HK-2 (cell line): ENCODE measurements around the gene SLC9B2.

Experiments used
- DNase-seq: peaks from one replicate; pipeline ENCODE4 v3.0.0-alpha.2; 2018; ENCODE audit not compliant: unreplicated experiment

The SLC9B2 gene, protein sequence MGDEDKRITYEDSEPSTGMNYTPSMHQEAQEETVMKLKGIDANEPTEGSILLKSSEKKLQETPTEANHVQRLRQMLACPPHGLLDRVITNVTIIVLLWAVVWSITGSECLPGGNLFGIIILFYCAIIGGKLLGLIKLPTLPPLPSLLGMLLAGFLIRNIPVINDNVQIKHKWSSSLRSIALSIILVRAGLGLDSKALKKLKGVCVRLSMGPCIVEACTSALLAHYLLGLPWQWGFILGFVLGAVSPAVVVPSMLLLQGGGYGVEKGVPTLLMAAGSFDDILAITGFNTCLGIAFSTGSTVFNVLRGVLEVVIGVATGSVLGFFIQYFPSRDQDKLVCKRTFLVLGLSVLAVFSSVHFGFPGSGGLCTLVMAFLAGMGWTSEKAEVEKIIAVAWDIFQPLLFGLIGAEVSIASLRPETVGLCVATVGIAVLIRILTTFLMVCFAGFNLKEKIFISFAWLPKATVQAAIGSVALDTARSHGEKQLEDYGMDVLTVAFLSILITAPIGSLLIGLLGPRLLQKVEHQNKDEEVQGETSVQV

DNA sequence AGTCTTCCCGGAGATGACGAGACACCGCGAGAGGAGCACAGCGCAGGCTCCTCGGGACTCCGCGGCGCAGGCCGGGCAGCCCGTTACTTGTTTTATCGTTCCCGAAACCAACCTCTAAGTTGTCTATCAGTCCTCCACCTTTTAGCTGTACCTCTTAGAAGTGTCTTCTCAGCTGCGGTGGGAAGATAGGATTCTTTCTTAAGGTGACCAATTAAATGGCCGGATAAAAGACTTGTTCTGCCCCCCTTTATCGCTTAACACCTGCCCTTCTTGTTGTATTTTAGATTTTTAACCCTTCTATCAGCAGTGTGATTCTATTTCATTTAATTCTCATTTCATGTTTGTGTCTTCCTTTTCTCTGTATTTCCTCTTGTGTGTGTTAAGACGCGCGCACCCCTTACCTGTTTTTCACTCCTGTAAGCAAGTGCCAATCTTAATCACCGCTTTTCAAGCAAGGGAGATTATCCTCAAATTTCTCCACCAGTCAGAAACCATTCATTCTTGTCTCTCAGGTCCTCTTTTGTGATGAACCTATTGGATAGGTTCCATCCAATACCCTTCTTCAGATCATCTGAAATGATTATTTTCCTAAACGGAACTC lies at the start of gene SLC9B2:
Gene SLC9B2 (minus strand): TSS at position 15 of the 601 bp plus-strand sequence. CDS start 9,211 bp downstream, outside the sequence.
- DNase-seq = no peak

DNA sequence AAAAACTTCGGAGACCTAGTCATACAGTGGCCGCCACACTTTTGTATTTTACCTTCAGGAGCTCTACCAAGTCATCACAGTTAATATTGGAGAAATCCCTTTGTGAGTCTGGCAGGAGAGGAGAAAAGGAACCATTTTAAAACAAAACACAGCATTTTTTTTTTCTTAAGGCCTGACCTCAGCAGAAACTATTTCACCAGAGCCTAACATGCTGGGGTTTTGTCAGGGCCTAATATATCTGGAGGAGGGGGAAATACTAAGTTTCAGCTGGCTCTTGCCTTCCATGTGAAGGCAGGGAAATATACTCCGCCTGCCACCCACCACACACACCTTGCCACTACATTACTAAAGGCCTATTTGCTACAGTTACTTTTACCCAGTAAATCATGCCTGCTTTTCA lies 49.6 kb upstream of the SLC9B2 start:
- no peak for DNase-seq

DNA sequence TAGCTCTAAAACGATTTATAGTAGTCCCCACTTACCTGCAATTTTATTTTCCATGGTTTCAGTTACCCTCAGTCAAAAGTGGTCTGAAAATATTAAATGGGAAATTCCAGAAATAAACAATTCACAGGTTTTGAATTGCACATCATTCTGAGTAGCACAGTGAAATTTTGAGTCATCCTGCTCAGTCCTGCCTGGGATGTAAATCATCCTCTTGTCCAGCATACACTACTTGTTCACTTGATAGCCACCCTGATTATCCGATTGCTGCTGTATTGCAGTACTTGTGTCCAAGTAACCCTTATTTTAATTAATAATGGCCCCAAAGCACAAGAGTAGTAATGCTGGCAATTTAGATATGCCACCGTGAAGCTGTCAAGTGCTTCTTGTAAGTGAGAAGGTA lies 46.6 kb upstream of the SLC9B2 start:
- no peak for DNase-seq

DNA sequence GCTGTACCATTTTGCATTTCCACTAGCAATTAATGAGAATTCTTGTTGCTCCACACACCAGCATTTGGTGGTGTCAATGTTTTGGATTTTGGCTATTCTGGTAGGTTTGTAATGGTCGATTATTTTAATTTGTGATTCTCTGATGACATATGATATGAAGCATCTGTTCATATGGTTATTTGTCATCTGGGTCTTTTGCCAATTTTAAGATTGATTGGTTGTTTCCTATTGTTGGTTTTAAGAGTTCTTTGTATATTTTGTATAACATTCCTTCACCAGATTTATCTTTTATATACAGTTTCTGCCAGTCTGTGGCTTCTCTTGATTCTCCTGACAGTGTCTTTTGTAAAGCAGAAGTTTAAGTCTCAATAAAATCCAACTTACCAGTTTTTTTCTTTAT lies 41.6 kb upstream of the SLC9B2 start:
- no peak for DNase-seq

DNA sequence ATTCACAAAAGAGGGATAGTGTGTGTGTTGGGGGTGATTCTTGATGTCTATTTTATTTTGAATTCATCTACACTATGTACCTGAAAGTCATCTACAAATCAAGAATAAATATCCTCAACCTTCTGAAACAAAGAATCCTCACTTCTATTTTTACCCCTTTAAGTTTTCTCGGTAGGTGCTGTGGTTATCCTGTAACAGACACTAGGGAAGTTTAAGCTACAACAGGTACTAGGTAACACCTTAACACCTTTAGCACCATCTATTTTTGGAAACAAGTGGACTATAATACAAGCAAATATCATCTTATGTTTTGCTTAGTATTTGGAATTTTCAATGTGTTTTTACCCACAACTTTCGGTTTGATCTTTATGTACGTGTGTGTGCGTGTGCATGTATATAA lies 35.0 kb upstream of the SLC9B2 start:
- DNase-seq = no peak

DNA sequence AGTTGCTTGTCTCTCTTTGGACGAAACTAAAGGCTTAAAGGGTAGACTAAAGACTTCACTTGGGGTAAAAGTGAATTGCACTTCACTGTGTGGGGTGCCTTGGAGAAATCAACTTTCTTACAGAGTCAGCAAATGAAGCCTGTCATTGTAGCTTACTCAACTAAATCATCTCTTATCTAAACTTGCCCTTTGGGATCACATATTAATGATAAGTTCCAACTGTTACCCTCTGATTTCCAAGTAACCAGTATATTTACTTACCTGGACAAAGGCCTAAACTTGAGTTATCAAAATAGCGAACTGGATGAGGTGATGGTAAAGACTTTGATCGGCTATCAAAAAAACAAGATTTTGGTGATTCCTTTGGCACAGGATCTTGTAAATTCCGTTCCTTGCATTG lies 32.0 kb upstream of the SLC9B2 start:
- no peak for DNase-seq

DNA sequence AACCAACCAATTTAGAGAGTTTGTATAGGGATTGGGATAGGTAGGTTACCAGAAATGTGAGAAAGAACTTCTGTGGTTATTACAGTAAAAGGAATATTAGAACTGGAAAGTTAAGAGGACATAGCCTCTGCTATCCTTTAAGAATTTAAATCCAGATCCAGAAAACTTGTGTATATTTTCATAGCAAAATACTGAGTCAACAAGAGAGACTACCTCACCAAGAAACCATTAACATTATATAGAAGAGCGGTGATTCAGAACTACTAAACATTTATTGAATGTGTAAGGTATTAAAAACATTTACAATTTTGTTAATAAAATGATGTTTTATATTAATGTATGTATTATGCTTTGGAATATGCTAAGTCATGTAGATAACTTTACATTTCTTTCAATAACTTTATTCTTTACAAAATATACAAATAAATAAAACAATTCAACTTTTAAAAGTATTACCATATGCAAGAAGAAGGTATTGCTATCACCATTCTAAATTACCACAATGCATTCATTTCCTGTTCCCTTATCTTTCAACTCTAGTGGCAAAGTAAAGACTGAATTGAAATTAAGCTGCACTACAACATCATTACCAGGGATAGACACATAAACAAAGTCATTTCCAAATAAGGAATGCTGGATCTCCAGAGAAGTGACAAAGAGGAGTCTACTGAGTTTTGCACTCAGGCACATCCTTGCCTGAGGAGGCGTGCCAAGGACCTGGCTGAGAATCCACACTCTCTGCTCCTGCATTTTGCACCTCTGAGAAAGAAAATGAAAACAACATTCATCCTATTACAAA lies 29.2 kb upstream of the SLC9B2 start:
- DNase-seq = no peak

DNA sequence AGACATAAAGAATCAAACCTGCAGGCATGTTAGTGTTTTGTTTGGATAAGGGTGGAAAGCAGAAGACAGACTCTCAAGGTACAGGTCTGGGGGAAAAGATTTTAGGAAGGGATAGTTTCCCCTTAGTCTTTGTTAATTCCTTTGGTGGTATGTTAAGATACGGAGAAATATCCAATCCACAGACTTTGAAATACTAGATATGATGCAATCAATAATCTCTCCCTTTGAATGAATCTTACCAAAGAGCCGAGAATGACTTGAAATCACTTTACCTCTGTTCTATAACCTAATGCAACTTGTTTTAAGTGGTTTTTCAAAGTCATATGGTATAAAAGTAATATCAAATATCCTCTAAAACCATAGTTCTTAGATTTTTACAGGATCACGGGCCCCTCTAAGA lies 28.3 kb upstream of the SLC9B2 start:
- no peak for DNase-seq

DNA sequence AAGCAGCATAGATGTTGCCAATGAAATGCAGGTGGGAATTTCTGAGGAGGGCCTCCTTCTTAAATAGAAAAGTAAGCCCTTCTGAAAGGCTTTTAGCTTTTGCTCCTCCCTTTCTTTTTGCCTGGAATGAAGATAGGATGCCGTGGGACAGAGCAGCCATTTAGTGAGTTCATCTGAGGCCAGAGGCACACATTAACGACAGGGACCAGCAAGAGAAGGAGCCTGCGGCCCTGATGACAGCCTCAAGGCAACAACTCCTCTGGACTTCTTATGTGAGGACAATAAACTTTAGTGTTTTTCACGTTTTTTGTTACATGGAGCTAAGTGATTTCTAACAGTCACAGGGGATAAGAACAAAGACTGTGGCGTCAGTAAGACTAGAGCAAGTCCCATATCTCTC lies 24.1 kb upstream of the SLC9B2 start:
- no peak for DNase-seq

DNA sequence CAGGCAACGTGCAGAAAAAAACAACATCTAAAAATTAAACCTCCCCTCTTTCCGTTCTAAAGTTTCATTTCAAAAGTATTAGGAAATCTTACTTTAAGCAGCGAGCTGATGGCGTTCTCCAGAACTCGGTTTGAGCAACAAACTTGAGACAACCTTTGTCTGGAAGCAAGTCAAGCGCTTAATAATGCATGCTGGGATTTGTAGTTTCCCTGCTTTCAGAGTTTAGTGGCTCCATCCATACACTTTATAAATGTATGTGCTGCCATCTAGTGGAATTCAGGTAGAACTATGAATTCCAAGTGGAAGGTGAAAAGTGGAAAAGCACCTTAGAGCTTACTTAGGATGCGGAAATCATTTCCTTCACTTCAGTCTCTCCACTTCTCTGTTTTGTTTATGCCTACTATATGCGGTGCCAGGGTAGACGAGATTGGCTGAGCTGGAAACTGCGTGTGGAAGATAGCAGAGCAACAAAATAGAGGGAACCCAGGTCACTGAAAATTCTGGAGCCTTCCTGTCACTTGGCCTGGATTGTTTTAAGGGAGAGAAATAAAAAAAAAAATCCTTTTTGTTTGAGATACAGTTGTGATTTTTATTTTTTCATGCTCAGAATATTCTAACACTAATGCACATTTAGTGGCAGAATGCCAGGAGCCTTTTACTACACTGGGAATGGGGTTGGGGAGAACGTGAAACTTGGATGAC lies 23.3 kb upstream of the SLC9B2 start, which contains the start of gene BDH2:
Gene BDH2 (minus strand): TSS at position 144 of the 702 bp plus-strand sequence. CDS start 3,580 bp downstream, outside the sequence.
- DNase-seq = no peak

DNA sequence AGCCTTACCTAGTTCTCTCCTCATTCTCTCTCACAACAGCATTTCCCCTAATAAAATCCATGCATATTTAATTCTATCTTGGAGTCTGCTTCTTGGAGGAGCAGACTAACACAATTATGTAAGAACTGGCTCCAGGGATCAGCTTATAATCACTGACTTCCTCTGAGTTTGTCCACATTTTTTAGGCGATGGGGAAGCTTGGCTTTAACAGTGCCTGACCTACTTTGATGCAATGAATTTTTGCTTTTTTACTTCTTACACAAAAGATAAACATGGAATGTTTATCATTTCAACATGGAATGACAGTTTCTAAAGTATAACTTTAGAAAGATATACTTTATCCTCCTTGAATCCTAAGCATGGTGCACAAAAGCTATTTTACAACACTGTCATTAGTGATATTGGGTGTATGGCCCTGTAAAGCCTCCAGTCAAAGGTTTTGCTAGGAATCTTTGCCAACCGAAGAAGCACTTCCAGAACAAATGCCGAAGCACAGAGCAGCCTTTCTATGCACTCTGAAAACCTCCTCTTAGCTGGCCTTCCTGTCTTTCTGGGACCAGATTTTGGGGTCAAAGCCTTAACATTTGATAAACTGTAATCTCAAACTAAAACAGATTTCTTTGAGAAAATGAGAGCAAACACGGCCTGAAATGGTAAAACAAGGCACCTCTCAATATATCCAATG lies 22.3 kb upstream of the SLC9B2 start:
- no peak for DNase-seq

DNA sequence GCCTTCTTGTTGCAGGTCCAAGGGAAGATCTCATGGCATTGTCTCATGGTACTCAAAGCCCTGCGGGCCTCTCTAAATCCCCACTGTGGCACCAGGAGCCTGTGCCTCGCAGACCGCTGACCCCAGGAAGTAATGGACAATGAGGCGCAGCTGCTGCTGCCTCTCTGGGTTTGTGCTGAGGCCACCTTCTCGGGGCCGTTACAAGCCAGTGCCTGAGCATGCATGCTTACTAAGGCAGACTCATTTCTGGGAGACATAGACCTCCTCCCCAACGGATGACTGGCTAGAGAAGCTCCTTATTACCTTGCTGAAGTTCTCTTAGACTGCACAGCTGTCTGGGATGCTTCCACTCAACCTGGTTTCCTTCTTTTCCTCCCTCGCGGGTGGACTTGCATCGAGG lies 21.8 kb upstream of the SLC9B2 start:
- DNase-seq = no peak

DNA sequence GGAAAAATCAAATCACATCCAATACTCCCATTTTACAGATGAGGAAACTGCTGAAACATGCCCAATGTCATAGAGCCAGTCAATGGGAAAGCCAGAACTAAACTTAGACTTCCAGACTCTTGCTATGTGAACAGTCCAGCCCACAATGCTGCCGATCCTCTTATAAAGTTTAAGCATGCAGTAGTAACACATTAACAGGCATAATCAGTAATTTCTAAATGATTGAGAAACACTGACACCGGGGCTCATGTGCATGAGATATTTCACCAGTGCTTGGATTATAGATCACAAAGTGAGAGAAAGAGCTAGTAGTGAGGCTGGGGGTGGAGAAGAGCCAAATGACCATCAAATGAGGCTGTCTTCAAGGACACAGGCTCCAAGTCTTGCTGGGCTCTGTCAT lies 20.6 kb upstream of the SLC9B2 start:
- DNase-seq = no peak

DNA sequence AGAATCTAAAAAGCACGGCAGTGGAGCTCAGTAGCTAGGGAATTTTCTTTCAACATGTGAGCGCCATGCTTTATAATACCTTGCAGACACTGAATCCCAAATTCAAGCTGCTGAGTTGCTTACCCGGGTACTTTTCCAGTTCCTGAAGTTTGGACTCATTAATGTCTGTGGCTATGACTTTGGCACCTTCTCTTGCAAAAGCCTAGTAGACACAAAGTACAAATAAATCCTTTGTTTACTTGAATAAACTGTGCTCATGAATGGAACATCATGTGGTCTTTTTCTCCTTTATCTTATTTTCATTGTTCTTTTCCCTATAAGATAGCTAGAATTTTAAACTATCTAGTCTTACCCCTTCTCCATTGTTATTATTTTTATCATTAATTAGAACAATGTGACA lies 18.5 kb upstream of the SLC9B2 start:
- no peak for DNase-seq

DNA sequence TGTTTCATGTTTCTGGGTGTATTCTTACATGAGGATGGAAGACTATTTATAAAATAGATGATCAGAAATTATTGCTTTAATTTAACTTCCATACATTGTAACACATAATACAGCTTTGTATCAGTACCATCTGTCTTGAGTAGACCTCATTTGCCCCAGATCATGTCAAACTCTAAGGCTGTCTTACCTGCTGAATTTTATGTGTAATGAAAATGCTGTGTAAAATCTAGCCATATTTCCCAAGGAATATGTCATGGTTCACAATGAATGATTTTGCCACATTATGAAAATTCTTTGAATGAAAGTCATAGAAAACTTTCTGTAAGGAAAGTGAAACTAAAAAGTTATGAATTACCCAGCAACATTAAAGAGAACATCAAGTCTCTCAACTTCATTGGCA lies 15.7 kb upstream of the SLC9B2 start:
- no peak for DNase-seq

DNA sequence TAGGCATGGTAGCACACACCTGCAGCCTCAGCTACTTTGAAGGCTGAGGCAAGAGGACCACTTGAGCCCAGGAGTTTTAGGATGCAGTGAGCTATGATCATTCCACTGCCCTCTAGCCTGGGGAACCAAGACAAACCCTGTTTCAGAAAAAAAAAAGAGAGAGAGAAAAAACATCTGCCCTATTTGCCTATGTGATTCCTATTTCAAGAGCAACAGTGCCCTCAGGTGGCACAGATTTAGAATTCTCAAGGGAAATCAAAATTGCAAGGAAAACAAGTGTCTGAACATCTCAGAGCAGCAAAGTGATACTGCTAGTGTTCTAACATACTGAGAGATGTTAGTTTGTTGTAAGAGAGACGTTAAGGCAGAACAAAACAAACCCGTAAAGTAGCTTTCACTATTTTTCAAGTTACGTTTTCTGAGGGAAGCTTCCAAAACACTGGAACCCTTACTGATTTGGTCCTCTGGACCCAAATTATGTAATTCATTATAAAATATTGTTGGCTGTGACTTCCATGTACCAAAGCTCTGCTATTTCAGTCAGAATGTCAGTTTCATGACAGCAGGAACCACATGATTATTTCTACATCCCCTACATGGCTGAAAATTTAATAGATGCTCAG lies 15.2 kb upstream of the SLC9B2 start:
- no peak for DNase-seq

DNA sequence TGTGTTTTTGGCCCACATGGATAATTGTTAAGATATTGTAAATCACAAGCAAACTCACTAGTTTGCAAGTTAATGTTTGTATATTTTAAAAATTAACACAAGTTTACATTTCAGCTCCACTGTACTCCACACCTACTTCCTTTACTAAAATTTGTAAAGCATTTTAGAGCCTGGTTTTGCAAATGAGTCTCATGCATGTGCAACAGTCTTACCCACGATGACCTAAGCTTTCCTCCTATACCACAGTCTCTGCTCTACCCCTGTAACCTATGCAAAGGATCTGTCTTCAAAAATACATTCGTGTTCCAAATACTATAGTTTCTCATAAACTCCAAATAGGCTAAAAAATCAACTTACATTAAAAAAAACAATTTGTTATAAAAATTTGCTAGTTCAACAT lies 12.9 kb upstream of the SLC9B2 start:
- DNase-seq = no peak

DNA sequence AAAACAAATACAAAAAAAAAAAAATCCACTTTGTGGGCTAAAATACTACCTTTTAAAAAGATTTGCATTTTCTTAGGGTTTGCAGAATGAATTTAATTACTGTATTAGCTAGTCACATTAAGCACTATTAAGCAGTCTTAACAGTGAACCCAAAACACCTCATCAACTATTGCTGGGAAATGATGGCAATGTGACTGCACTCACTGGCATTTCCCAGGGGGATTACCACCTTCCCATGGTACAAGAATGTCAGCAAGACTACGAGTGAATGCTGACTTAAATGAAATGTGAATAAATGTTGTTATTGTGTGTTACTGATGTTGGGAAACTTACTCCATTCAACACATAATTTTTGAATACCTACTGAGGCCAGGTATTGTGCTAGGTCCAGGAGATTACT lies 10.0 kb upstream of the SLC9B2 start:
- no peak for DNase-seq

DNA sequence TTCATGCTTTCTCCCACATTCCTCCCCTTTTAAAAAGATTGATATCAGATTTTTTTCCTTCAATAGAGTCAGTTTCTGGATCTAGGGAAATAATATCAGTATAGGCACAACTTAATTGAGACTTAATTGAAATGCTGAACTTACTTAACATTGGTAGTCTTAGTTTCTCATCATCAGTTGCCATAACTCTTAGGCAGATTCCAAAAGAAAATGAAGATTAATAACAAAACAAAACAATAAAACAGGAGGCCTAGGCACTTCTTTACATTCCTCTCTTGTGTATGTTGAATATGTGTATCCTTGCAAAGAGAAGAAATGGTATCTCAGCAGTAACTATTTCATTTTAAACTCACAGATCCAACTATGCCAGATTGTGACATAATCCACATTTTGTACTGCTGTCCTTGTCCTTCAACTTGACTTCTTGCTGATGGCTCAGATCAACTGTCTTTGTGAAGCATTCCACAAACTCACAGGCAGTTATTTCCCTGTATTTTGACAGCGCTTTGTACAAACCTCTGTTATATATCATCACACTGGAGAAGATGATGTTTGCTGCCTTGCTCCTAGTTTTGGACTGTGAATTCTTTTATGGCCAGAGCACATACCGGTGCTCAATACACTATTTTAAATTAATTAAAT lies 9.1 kb upstream of the SLC9B2 start:
- DNase-seq = no peak

DNA sequence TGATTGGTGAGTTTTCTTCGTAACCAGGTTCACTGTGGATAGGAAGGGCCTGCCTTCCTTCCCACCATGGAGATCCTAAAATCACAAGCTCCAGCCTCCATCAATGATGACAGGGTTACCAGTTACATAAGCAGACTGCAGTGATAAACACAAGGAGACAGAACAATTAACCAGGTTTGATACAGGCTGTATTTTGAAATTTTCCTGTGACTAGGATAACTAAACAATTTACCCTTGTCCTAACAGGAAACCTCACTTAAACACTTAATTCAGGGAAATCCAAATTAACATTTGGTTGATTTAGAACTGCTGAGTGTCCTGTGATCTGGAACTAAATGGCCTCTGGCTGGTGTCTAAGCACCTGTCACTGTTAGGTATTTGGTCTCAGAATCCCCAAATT lies 3.1 kb upstream of the SLC9B2 start:
- DNase-seq = no peak
